Ishikawa (cell line): ENCODE results near the gene PRKD2.

Experiments
- CEBPB ChIP-seq: IDR thresholded peaks from 2 replicates; pipeline ENCODE4 v1.6.1; 2012
- CREB1 ChIP-seq: IDR thresholded peaks from 2 replicates; pipeline ENCODE4 v1.6.1; 2012; ENCODE audit warnings: low read depth
- EGR1 ChIP-seq: IDR thresholded peaks from 2 replicates; pipeline ENCODE4 v1.6.1; 2012
- EP300 ChIP-seq: IDR thresholded peaks from 2 replicates; pipeline ENCODE4 v1.6.1; 2012; ENCODE audit warnings: borderline replicate concordance
- FOXM1 ChIP-seq: IDR thresholded peaks from 2 replicates; pipeline ENCODE4 v1.6.1; 2012; ENCODE audit warnings: low read depth, borderline replicate concordance
- NFIC ChIP-seq: IDR thresholded peaks from 2 replicates; pipeline ENCODE4 v1.6.1; 2012
- TAF1 ChIP-seq: IDR thresholded peaks from 2 replicates; pipeline ENCODE4 v1.6.1; 2012; ENCODE audit warnings: low read depth, mild to moderate bottlenecking
- TCF12 ChIP-seq: IDR thresholded peaks from 2 replicates; pipeline ENCODE4 v1.6.1; 2012; ENCODE audit warnings: low read depth
- TEAD4 ChIP-seq: IDR thresholded peaks from 2 replicates; pipeline ENCODE4 v1.6.1; 2012
- YY1 ChIP-seq: IDR thresholded peaks from 2 replicates; pipeline ENCODE4 v1.6.1; 2012; ENCODE audit warnings: low read depth
- ZBTB7A ChIP-seq: IDR thresholded peaks from 2 replicates; pipeline ENCODE4 v1.6.1; 2012; ENCODE audit warnings: low read depth
- TF ChIP-seq, protein P1 (sequence below): IDR thresholded peaks from 2 replicates; pipeline ENCODE4 v1.6.1; 2012; ENCODE audit warnings: low read depth, mild to moderate bottlenecking
- TF ChIP-seq, protein P2 (sequence below): IDR thresholded peaks from 2 replicates; pipeline ENCODE4 v1.6.1; 2012
- TF ChIP-seq, protein P3 (sequence below): IDR thresholded peaks from 2 replicates; pipeline ENCODE4 v1.6.1; 2012

The PRKD2 gene

DNA sequence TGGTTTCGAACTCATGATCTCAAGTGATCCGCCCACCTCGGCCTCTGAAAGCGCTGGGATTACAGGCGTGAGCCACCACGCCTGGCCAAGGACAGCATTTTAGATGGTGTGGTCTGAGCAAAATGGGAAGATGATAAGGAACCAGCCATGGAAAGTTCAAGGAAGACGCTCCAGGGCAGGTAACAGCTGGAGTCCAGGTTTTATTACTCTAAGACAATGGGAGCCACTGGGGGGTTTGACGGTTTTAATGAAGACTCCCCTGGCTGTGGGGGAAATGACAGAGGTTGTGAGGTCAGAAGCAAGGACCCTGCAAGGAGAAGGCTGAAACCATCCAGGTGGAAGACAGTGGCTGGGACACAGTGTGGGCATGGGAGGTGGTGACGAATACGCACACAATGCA lies 20.9 kb downstream of the PRKD2 start:
- TF ChIP-seq YY1: no peak
- TF ChIP-seq ZBTB7A: no peak
- TF ChIP-seq TCF12: no peak
- no peak for TF ChIP-seq CEBPB
- TF ChIP-seq CREB1: no peak
- TF ChIP-seq, protein P1, sequence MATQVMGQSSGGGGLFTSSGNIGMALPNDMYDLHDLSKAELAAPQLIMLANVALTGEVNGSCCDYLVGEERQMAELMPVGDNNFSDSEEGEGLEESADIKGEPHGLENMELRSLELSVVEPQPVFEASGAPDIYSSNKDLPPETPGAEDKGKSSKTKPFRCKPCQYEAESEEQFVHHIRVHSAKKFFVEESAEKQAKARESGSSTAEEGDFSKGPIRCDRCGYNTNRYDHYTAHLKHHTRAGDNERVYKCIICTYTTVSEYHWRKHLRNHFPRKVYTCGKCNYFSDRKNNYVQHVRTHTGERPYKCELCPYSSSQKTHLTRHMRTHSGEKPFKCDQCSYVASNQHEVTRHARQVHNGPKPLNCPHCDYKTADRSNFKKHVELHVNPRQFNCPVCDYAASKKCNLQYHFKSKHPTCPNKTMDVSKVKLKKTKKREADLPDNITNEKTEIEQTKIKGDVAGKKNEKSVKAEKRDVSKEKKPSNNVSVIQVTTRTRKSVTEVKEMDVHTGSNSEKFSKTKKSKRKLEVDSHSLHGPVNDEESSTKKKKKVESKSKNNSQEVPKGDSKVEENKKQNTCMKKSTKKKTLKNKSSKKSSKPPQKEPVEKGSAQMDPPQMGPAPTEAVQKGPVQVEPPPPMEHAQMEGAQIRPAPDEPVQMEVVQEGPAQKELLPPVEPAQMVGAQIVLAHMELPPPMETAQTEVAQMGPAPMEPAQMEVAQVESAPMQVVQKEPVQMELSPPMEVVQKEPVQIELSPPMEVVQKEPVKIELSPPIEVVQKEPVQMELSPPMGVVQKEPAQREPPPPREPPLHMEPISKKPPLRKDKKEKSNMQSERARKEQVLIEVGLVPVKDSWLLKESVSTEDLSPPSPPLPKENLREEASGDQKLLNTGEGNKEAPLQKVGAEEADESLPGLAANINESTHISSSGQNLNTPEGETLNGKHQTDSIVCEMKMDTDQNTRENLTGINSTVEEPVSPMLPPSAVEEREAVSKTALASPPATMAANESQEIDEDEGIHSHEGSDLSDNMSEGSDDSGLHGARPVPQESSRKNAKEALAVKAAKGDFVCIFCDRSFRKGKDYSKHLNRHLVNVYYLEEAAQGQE: no peak
- TF ChIP-seq NFIC: no peak
- no peak for TF ChIP-seq EGR1
- TF ChIP-seq TEAD4: no peak
- no peak for TF ChIP-seq EP300
- TF ChIP-seq, protein P2, sequence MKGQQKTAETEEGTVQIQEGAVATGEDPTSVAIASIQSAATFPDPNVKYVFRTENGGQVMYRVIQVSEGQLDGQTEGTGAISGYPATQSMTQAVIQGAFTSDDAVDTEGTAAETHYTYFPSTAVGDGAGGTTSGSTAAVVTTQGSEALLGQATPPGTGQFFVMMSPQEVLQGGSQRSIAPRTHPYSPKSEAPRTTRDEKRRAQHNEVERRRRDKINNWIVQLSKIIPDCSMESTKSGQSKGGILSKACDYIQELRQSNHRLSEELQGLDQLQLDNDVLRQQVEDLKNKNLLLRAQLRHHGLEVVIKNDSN: no peak

DNA sequence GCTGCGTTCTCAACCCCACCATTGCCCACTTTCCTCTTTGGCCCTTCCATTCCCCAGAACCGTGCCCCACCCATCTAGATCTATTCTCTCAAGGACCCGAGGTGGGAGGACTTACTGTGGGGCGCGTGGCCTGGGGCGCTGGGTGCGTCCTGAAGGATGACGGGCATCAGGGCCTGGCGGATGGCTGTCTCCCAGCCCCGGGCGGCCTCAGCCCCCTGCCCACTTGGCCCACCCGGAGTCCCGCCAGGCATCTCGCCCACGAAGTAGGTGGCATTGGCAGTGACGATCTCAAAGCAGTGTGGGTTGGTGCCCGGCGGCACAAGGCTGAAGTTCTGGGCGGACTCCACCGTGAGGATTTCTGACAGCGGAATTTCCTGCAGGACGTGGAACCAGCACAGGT lies 23.2 kb downstream of the PRKD2 start:
- TF ChIP-seq, protein P3, sequence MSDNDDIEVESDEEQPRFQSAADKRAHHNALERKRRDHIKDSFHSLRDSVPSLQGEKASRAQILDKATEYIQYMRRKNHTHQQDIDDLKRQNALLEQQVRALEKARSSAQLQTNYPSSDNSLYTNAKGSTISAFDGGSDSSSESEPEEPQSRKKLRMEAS: no peak
- TF ChIP-seq CEBPB: no peak
- TF ChIP-seq TAF1: no peak

DNA sequence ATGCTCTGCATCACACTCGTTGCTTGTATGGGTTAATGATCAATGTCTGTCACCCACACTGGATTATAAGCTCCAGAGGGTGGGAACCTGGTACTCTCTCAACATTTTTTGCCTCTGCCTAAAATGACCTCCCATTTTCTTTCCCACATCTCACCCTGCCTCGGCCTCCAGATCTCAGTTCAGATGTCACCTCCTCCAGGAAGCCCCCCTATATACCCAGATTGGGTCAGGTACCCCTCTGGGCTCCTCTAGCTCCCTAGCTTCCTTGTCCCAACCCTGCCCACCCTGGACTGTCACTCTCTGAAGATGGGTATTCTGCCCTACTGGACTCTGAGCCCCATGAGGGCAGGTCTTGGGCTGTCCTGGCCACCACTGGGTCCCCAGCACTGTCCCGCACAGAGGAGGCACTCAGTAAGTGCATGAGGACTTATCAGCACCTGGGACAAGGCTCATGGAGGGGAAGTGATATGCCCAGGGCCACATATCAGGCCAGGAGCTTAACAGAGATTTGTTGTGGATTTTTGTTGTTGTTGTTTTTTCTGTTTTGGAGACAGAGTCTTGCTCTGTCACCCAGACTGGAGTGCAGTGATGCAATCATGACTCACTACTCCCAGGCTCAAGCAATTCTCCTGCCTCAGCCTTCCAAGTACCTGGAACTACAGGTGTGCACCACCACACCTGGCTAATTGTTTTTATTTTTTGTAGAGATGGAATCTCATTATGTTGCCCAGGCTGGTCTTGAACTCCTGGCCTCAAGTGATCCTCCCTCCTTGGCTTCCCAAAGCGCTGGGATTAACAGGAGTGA lies 23.8 kb downstream of the PRKD2 start:
- TF ChIP-seq, protein P1: peak; percentile 51; the same call in 1 of the 2 replicates
- TF ChIP-seq EP300: no peak
- TF ChIP-seq FOXM1: no peak

DNA sequence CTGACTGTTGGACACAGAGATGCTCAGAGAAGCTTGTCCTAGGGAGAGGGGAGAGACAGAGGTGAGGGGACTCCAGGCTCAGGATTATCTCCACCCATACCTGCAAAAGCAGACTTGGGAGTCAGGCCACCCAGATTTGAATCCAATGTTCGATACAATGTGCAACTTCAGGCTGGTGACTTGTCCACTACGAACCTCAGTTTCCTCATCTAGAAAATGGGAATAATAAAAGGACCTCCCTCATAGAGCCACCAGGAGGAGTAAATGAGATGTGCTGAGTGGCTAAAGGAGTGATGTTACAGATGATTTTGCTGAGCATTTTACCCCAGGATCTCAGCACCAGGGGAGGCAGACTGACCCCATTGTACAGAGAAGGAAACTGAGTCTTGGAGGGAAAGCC lies 25.0 kb downstream of the PRKD2 start:
- TF ChIP-seq, protein P3: no peak
- TF ChIP-seq EP300 (no peak), CREB1 (no peak)

DNA sequence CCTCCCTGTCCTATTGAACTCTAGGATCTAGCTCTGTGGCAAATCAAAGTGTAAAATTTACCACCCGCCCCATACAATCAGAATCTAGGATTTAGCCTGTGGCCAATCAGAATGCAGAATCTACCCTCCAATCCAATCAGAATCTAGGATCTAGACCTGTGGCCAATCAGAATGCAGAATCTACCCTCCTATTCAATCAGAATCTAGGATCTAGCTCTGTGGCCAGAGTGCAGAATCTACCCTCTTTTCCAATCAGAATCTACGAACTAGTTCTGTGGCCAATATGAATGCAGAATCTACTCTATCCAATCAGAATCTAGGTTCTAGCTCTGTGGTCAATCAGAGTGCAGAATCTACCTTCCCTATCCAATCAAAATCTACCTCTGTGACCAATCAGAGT lies 25.8 kb downstream of the PRKD2 start:
- TF ChIP-seq NFIC: no peak
- TF ChIP-seq TAF1: no peak
- TF ChIP-seq, protein P2: no peak
- TF ChIP-seq, protein P3: no peak
- TF ChIP-seq EGR1: no peak

DNA sequence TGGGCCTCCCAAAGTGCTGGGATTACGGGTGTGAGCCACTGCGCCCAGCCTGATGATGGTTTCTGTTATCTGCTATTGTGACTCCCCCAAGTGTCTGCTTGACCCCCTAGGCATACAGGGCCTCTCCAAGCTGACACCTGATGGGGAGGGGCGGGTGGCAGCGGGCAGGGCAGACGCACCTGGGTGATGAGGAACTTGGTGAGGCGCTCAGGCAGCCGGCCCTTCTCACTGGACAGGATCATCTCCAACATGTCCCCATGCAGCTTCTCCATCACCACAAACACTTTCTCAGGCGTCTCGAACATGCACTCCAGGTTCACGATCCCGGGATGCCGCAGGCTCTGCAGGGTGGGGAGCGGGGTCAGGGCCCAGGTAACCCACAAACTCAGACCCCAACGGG lies 27.6 kb downstream of the PRKD2 start:
- TF ChIP-seq, protein P2: no peak
- TF ChIP-seq, protein P3: no peak
- TF ChIP-seq CREB1: no peak
- no peak for TF ChIP-seq TEAD4
- TF ChIP-seq EGR1: no peak
- no peak for TF ChIP-seq TAF1
- no peak for TF ChIP-seq YY1
